Measurements from ENCODE around the gene YKT6.

The YKT6 gene

DNA sequence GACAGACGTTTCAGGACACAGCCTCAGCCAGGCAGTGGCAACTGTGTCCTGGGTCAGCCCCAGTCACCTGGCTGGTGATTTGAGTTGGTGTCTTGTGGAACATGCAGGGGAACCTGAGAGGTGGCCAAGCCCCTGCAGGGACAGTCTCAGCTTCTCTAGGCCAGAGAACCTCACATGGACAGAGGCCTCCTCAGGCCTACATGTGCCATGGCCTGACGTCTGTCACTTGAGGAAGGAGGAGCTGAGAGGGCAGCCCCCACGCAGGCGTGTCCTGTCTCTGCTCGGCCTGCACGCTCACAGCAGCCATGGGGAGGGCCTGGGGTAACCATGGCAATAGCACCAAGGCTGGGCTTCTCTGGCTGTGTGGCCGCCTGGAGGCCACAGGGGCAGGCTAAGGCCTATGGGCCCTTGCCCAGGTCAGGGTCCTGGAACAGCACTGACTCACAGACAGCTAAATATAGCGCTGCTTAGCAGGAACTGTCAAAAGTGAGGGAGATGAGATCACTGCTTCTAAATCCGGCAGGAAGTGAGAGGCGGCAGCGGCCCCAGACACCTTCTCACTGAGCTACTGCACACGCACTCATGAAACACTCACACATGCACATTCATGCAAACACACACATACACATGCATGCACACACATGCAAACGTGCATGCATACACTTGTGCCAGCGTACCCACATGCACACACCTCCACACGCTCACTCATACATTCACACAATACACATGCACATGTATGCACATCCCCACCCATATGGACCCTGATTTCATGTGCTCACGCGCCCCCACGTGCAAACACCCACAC lies 57.0 kb downstream of the YKT6 start (continued):
- TF ChIP-seq, protein P1, sequence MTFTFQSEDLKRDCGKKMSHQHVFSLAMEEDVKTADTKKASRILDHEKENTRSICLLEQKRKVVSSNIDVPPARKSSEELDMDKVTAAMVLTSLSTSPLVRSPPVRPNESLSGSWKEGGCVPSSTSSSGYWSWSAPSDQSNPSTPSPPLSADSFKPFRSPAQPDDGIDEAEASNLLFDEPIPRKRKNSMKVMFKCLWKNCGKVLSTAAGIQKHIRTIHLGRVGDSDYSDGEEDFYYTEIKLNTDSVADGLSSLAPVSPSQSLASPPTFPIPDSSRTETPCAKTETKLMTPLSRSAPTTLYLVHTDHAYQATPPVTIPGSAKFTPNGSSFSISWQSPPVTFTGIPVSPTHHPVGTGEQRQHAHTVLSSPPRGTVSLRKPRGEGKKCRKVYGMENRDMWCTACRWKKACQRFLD (tag by site-specific recombination; IDR thresholded peaks at IDR 0.05), result no peak
- TF ChIP-seq ZNF701 (tag by site-specific recombination; IDR thresholded peaks at IDR 0.05) (no peak), ZNF184 (tag by site-specific recombination; IDR thresholded peaks at IDR 0.05) (no peak), ZNF157 (tag by site-specific recombination; IDR thresholded peaks at IDR 0.05) (no peak), EGR2 (tag by site-specific recombination; IDR thresholded peaks at IDR 0.05; ENCODE audit: low read depth) (peak; percentile 83), ZNF707 (tag by site-specific recombination; IDR thresholded peaks at IDR 0.05) (no peak), ZNF521 (tag by site-specific recombination; IDR thresholded peaks at IDR 0.05) (no peak), ZNF658 (tag by site-specific recombination; IDR thresholded peaks at IDR 0.05) (no peak), ZNF112 (tag by site-specific recombination; IDR thresholded peaks at IDR 0.05) (no peak), ZNF248 (tag by site-specific recombination; IDR thresholded peaks at IDR 0.05) (no peak), ZFP37 (tag by site-specific recombination; IDR thresholded peaks at IDR 0.05) (no peak), ZNF155 (tag by site-specific recombination; IDR thresholded peaks at IDR 0.05) (no peak), ZNF514 (tag by site-specific recombination; IDR thresholded peaks at IDR 0.05) (no peak), ZNF530 (tag by site-specific recombination; IDR thresholded peaks at IDR 0.05; ENCODE audit: low read depth) (no peak), ZNF223 (tag by site-specific recombination; IDR thresholded peaks at IDR 0.05) (no peak), ZNF670 (tag by site-specific recombination; IDR thresholded peaks at IDR 0.05; ENCODE audit: low read depth) (no peak), PRDM1 (tag by site-specific recombination; IDR thresholded peaks at IDR 0.05) (peak; percentile 23; the same call in 1 of the 2 replicates), ZNF335 (tag by site-specific recombination; conservative IDR thresholded peaks at IDR 0.05) (no peak), ZBTB48 (tag by site-specific recombination; IDR thresholded peaks at IDR 0.05) (0 out of 2 replicates have a peak, but pooled peaks have one; percentile 14)
- TF ChIP-seq, protein P2, sequence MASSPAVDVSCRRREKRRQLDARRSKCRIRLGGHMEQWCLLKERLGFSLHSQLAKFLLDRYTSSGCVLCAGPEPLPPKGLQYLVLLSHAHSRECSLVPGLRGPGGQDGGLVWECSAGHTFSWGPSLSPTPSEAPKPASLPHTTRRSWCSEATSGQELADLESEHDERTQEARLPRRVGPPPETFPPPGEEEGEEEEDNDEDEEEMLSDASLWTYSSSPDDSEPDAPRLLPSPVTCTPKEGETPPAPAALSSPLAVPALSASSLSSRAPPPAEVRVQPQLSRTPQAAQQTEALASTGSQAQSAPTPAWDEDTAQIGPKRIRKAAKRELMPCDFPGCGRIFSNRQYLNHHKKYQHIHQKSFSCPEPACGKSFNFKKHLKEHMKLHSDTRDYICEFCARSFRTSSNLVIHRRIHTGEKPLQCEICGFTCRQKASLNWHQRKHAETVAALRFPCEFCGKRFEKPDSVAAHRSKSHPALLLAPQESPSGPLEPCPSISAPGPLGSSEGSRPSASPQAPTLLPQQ (tag by site-specific recombination; IDR thresholded peaks at IDR 0.05), result no peak
- TF ChIP-seq, protein P3, sequence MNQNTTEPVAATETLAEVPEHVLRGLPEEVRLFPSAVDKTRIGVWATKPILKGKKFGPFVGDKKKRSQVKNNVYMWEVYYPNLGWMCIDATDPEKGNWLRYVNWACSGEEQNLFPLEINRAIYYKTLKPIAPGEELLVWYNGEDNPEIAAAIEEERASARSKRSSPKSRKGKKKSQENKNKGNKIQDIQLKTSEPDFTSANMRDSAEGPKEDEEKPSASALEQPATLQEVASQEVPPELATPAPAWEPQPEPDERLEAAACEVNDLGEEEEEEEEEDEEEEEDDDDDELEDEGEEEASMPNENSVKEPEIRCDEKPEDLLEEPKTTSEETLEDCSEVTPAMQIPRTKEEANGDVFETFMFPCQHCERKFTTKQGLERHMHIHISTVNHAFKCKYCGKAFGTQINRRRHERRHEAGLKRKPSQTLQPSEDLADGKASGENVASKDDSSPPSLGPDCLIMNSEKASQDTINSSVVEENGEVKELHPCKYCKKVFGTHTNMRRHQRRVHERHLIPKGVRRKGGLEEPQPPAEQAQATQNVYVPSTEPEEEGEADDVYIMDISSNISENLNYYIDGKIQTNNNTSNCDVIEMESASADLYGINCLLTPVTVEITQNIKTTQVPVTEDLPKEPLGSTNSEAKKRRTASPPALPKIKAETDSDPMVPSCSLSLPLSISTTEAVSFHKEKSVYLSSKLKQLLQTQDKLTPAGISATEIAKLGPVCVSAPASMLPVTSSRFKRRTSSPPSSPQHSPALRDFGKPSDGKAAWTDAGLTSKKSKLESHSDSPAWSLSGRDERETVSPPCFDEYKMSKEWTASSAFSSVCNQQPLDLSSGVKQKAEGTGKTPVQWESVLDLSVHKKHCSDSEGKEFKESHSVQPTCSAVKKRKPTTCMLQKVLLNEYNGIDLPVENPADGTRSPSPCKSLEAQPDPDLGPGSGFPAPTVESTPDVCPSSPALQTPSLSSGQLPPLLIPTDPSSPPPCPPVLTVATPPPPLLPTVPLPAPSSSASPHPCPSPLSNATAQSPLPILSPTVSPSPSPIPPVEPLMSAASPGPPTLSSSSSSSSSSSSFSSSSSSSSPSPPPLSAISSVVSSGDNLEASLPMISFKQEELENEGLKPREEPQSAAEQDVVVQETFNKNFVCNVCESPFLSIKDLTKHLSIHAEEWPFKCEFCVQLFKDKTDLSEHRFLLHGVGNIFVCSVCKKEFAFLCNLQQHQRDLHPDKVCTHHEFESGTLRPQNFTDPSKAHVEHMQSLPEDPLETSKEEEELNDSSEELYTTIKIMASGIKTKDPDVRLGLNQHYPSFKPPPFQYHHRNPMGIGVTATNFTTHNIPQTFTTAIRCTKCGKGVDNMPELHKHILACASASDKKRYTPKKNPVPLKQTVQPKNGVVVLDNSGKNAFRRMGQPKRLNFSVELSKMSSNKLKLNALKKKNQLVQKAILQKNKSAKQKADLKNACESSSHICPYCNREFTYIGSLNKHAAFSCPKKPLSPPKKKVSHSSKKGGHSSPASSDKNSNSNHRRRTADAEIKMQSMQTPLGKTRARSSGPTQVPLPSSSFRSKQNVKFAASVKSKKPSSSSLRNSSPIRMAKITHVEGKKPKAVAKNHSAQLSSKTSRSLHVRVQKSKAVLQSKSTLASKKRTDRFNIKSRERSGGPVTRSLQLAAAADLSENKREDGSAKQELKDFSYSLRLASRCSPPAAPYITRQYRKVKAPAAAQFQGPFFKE (tag by site-specific recombination; IDR thresholded peaks at IDR 0.05; ENCODE audit: borderline replicate concordance), result peak; percentile 42; the same call in 1 of the 2 replicates
- TF ChIP-seq, protein P4, sequence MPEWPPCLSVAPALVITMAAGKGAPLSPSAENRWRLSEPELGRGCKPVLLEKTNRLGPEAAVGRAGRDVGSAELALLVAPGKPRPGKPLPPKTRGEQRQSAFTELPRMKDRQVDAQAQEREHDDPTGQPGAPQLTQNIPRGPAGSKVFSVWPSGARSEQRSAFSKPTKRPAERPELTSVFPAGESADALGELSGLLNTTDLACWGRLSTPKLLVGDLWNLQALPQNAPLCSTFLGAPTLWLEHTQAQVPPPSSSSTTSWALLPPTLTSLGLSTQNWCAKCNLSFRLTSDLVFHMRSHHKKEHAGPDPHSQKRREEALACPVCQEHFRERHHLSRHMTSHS (tag by site-specific recombination; IDR thresholded peaks at IDR 0.05), result no peak
- TF ChIP-seq, protein P5, sequence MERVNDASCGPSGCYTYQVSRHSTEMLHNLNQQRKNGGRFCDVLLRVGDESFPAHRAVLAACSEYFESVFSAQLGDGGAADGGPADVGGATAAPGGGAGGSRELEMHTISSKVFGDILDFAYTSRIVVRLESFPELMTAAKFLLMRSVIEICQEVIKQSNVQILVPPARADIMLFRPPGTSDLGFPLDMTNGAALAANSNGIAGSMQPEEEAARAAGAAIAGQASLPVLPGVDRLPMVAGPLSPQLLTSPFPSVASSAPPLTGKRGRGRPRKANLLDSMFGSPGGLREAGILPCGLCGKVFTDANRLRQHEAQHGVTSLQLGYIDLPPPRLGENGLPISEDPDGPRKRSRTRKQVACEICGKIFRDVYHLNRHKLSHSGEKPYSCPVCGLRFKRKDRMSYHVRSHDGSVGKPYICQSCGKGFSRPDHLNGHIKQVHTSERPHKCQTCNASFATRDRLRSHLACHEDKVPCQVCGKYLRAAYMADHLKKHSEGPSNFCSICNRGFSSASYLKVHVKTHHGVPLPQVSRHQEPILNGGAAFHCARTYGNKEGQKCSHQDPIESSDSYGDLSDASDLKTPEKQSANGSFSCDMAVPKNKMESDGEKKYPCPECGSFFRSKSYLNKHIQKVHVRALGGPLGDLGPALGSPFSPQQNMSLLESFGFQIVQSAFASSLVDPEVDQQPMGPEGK (tag by site-specific recombination; IDR thresholded peaks at IDR 0.05), result 0 out of 2 replicates have a peak, but pooled peaks have one; percentile 20
- TF ChIP-seq, protein P6, sequence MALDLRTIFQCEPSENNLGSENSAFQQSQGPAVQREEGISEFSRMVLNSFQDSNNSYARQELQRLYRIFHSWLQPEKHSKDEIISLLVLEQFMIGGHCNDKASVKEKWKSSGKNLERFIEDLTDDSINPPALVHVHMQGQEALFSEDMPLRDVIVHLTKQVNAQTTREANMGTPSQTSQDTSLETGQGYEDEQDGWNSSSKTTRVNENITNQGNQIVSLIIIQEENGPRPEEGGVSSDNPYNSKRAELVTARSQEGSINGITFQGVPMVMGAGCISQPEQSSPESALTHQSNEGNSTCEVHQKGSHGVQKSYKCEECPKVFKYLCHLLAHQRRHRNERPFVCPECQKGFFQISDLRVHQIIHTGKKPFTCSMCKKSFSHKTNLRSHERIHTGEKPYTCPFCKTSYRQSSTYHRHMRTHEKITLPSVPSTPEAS (tag by site-specific recombination; IDR thresholded peaks at IDR 0.05), result peak; percentile 82

Data from HEK293 (cell line).